IPS-15b (cell line): ENCODE results near the gene UMODL1.
"Not testable (repeated sequence)": the region's sequence is repeated elsewhere in the genome, so short reads cannot be mapped to it uniquely, and the experiment has no call there.

Experiments
- H3K27me3 ChIP-seq: one replicate; pipeline ENCODE4 v1.6.1; 2013; ENCODE audit warnings: low read length; ENCODE audit not compliant: control insufficient read depth, insufficient read depth
- H3K36me3 ChIP-seq: one replicate; pipeline ENCODE4 v1.6.1; 2013; ENCODE audit warnings: low read length; ENCODE audit not compliant: control insufficient read depth, insufficient read depth
- H3K4me1 ChIP-seq: one replicate; pipeline ENCODE4 v1.6.1; 2013; ENCODE audit warnings: mild to moderate bottlenecking, low read length; ENCODE audit not compliant: control insufficient read depth, insufficient read depth
- H3K4me3 ChIP-seq: one replicate; pipeline ENCODE4 v1.5.1; 2013; ENCODE audit warnings: low read depth, low read length
- H3K9ac ChIP-seq: one replicate; pipeline ENCODE4 v1.6.1; 2013; ENCODE audit warnings: low read depth, mild to moderate bottlenecking, low read length
- H3K9me3 ChIP-seq: one replicate; pipeline ENCODE4 v1.6.1; 2013; ENCODE audit warnings: mild to moderate bottlenecking, low read length; ENCODE audit not compliant: control insufficient read depth, insufficient read depth

The UMODL1 gene

GRCh38 chr21:42180001-42180400 lies 108.9 kb downstream of the UMODL1 start:
- not testable (repeated sequence) for H3K4me1 ChIP-seq, H3K9me3 ChIP-seq, H3K27me3 ChIP-seq, H3K4me3 ChIP-seq, H3K9ac ChIP-seq, H3K36me3 ChIP-seq

GRCh38 chr21:42182713-42183371 lies 111.7 kb downstream of the UMODL1 start:
- no peaks in the 10 kb centered on the region for H3K27me3 ChIP-seq
- peaks cover 3% of the 10 kb centered on the region for H3K9me3 ChIP-seq
- H3K9ac ChIP-seq = no peak overlapping the region
- no peak overlapping the region for H3K4me3 ChIP-seq
- H3K4me1 ChIP-seq = no peaks in the 10 kb centered on the region
- H3K36me3 ChIP-seq = no peaks in the 10 kb centered on the region

GRCh38 chr21:42183374-42184266 lies 112.5 kb downstream of the UMODL1 start:
- Histone ChIP-seq H3K9ac (no peak overlapping the region), H3K36me3 (no peaks in the 10 kb centered on the region), H3K27me3 (no peaks in the 10 kb centered on the region), H3K9me3 (peaks cover 3% of the 10 kb centered on the region), H3K4me1 (no peaks in the 10 kb centered on the region), H3K4me3 (no peak overlapping the region)

- Histone ChIP-seq H3K4me3 (no peak overlapping the region), H3K27me3 (no peaks in the 10 kb centered on the region), H3K36me3 (no peaks in the 10 kb centered on the region), H3K4me1 (no peaks in the 10 kb centered on the region), H3K9me3 (peaks cover 3% of the 10 kb centered on the region), H3K9ac (no peak overlapping the region)
Measured at GRCh38 chr21:42186591-42186990, 115.5 kb downstream of the UMODL1 start.

- no peak overlapping the region for H3K9ac ChIP-seq
- no peak overlapping the region for H3K4me3 ChIP-seq
Measured at GRCh38 chr21:42187976-42188653, 117.0 kb downstream of the UMODL1 start.

GRCh38 chr21:42188663-42189062 lies 117.5 kb downstream of the UMODL1 start:
- Histone ChIP-seq H3K4me1 (no peaks in the 10 kb centered on the region), H3K27me3 (peaks cover 2% of the 10 kb centered on the region), H3K9ac (no peak overlapping the region), H3K4me3 (no peak overlapping the region), H3K9me3 (peaks cover 3% of the 10 kb centered on the region), H3K36me3 (no peaks in the 10 kb centered on the region)

More at GRCh38 chr21:42187976-42188653, 117.0 kb downstream of the UMODL1 start:
- peaks cover 3% of the 10 kb centered on the region for H3K9me3 ChIP-seq
- no peaks in the 10 kb centered on the region for H3K4me1 ChIP-seq
- H3K27me3 ChIP-seq = peaks cover 2% of the 10 kb centered on the region
- no peaks in the 10 kb centered on the region for H3K36me3 ChIP-seq

- H3K4me3 ChIP-seq = no peak overlapping the region
- peaks cover 3% of the 10 kb centered on the region for H3K9me3 ChIP-seq
- H3K9ac ChIP-seq = no peak overlapping the region
- H3K36me3 ChIP-seq = no peaks in the 10 kb centered on the region
- H3K27me3 ChIP-seq = peaks cover 2% of the 10 kb centered on the region
- no peaks in the 10 kb centered on the region for H3K4me1 ChIP-seq
Measured at GRCh38 chr21:42189431-42189830, 118.3 kb downstream of the UMODL1 start.

- H3K36me3 ChIP-seq = no peaks in the 10 kb centered on the region
- no peaks in the 10 kb centered on the region for H3K4me1 ChIP-seq
- no peak overlapping the region for H3K4me3 ChIP-seq
Measured at GRCh38 chr21:42189860-42190485, 118.9 kb downstream of the UMODL1 start.

GRCh38 chr21:42190486-42190863 lies 119.4 kb downstream of the UMODL1 start:
- H3K27me3 ChIP-seq = peaks cover 2% of the 10 kb centered on the region
- H3K9me3 ChIP-seq = peaks cover 3% of the 10 kb centered on the region
- no peaks in the 10 kb centered on the region for H3K4me1 ChIP-seq
- H3K9ac ChIP-seq = no peak overlapping the region
- no peak overlapping the region for H3K4me3 ChIP-seq
- H3K36me3 ChIP-seq = no peaks in the 10 kb centered on the region

More at GRCh38 chr21:42189860-42190485, 118.9 kb downstream of the UMODL1 start:
- Histone ChIP-seq H3K9ac (no peak overlapping the region), H3K9me3 (peaks cover 3% of the 10 kb centered on the region), H3K27me3 (peaks cover 2% of the 10 kb centered on the region)

- Histone ChIP-seq H3K9ac (no peak overlapping the region), H3K27me3 (peaks cover 2% of the 10 kb centered on the region), H3K4me1 (no peaks in the 10 kb centered on the region)
Measured at GRCh38 chr21:42191064-42191463, 119.9 kb downstream of the UMODL1 start.

More at GRCh38 chr21:42191064-42191463, 119.9 kb downstream of the UMODL1 start:
- Histone ChIP-seq H3K36me3 (no peaks in the 10 kb centered on the region), H3K4me3 (no peak overlapping the region), H3K9me3 (peaks cover 3% of the 10 kb centered on the region)
